ENCODE data around the gene RSPRY1. TPM values are rescaled to one million over a fixed set of nuclear protein-coding genes. Genes with fewer than 3 reads are reported as not detected.
"Not testable (repeated sequence)": the region's sequence is repeated elsewhere in the genome, so short reads cannot be mapped to it uniquely, and the experiment has no call there.

RSPRY1 gene
- total RNA-seq, 2 experiments from 2014 or later: 33.3 to 34.7 TPM

DNA sequence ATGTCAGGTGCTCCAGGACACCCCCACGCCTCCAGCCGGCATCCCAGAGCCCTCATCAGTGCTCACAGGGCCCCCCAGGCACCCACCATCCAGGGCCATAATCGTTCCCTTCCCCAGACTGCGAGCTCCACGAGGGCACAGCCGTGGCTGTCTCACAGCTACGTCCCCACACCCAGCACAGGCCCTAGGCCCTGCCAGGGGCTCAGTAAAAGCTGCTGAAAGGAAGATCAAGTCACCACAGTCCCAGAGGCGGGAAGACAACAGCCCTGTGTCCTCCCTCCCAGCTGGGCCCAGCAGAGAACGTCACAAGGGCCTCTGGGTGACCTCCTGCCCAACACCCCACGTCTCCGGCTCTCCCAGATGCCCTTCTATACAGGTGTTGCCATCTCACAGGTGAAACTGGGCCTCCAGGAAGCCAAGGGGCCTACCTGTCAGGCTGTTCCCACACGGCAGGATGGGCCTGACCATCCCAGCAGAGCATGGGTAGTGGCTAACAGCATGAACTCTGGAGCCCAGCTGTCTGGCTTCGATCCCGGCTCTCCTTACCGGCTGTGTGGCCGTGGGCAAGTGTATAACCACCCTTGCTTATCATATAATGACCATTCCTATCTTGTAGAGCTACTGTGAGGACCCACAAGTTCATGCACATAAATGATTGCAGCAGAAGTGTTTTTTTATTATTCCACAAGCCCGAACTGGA is 76.9 kb downstream of the RSPRY1 start:
- POLR2A ChIA-PET: no interaction called here
- CTCF ChIA-PET: no interaction called here

GRCh38 chr16:57263541-57264351 is 77.6 kb downstream of the RSPRY1 start:
- POLR2A ChIA-PET: no interaction called here
- CTCF ChIA-PET: no interaction called here

GRCh38 chr16:57264381-57264780 is 78.3 kb downstream of the RSPRY1 start:
- ChIA-PET POLR2A (no interaction called here), CTCF (no interaction called here)

- ChIA-PET CTCF (no interaction called here), POLR2A (no interaction called here)
Measured at GRCh38 chr16:57264950-57265371, 78.8 kb downstream of the RSPRY1 start.

DNA sequence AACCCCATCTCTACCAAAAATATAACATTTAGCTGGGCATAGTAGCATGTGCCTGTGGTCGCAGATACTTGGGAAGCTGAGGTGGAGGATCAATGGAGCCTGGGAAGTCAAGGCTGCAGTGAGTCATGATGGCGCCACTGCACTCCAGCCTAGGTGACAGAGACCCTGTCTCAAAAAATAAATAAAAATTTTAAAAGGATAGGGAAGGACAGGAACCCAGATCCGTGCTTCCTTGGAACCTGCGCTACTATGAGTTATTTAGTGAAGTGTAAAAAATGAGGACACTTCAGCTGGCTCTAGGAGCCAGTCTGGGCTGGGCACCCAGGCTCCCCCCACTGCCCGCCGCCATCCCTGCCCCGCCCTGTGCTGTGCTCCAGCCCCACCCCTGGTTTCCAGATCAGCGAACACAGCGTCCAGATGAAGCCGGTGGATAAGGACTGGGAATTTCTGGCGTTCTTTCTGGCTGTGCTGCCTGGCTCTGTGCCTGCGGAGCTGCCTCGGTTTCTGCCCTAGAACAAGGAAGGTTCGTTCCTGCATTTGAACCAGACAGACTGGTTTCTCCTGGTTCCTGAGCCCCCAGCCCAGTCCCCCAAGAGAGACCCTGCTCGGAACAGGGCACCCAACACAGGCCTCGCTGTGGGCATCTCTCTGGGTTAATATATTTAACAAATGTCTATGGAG is 79.9 kb downstream of the RSPRY1 start:
- ChIA-PET POLR2A (no interaction called here), CTCF (no interaction called here)

GRCh38 chr16:57266531-57267260 is 80.6 kb downstream of the RSPRY1 start:
- POLR2A ChIA-PET: no interaction called here
- CTCF ChIA-PET: no interaction called here

- POLR2A ChIA-PET, CTCF ChIA-PET: not testable (repeated sequence)
Measured at GRCh38 chr16:57267343-57267742, 81.2 kb downstream of the RSPRY1 start.

DNA sequence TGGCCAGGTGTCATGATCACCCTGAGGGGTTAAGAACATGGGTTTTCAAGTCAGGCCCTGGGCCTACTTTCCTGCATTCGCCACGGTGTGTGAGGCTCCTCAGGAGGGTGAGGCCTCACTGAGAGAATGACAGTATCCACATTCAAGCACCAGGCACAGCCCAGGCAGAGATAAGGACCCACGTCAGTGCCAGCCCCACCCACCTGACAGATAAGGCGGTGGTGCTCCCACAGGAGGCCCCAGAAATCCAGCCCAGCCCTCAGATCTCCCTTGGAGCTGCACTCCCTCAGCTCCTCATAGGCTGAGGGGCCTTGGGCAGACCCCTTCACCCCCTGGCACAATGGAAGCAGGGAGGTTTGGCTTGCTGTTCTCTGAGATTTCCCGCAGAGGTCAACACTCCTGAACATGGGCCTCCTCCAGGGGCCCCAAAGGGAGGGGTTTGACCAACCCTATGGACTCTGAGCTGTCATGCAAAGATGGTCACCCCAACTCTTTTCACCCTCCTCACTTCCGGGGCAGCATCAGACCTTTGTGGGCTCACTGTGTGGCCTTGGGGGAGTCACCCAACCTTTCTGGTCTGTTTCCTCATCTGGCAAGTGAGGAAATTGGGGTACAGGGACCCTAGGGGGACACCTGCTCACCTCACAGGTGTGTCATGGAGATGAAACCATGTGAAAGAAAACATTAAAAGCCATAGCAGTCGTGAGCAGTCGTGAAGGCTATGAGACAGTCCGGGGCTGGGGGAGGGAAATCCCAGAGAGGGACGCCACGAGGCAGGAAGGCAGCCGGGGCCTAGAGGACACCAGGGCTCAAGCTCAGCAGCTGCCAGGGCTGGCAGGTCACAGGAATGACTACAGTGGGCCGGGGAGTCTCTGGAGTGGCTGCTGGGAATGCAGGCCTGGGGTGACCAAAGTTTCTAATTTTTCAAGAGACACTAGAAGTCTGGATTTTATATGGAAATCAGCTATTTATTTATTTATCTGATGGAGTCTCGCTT is 83.0 kb downstream of the RSPRY1 start:
- ChIA-PET POLR2A (no interaction called here), CTCF (no interaction called here)

DNA sequence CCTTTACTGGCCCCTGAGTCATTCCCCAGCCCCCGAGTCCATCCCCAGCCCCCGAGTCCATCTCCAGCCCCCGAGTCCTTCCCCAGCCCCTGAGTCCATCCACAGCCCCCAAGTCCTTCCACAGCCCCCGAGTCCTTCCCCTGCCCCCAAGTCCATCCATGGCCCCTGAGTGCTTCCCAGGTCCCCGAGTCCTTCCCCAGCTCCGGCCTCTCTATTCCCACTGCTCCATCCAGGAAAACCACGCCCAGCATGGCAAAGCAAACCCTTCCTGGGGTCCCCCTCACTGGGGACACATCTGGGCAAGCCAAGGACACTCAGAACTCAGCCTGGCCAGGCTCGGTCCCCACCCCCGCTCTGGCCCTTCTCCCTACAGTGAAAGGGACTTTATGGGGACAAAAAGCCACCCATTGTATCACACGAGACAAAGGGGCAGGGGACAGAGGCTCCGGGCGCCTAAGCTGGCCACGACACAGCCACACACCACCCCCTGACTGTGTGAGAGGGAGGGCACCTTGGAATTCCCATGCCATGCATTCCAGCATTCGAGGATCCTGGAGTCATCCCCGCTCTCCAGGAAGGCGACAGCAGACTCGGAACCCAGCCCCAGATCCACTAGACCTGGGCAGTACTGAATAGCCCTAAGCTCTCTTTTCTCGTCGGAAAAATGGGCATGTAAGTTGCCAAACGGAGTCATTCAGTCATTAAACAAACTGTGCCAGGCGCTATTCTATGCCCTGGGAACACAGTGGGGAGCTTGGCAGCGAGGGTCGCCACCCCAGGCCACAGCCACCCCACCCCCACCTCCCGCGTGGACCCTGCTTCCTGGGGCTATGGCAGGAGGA is 84.3 kb downstream of the RSPRY1 start:
- POLR2A ChIA-PET: no interaction called here
- CTCF ChIA-PET: no interaction called here

GRCh38 chr16:57271063-57271345 is 84.9 kb downstream of the RSPRY1 start:
- ChIA-PET CTCF (no interaction called here), POLR2A (no interaction called here)

GRCh38 chr16:57271867-57272495 is 85.9 kb downstream of the RSPRY1 start:
- POLR2A ChIA-PET: no interaction called here
- CTCF ChIA-PET: no interaction called here

- ChIA-PET CTCF (no interaction called here), POLR2A (no interaction called here)
Measured at GRCh38 chr16:57273359-57273758, 87.2 kb downstream of the RSPRY1 start.

- ChIA-PET CTCF (no interaction called here), POLR2A (no interaction called here)
Measured at GRCh38 chr16:57273826-57274225, 87.7 kb downstream of the RSPRY1 start.

GRCh38 chr16:57275946-57276345 is 89.8 kb downstream of the RSPRY1 start:
- POLR2A ChIA-PET, CTCF ChIA-PET: not testable (repeated sequence)

GRCh38 chr16:57276596-57276995 is 90.5 kb downstream of the RSPRY1 start:
- CTCF ChIA-PET: no interaction called here
- POLR2A ChIA-PET: no interaction called here

- ChIA-PET CTCF (no interaction called here), POLR2A (no interaction called here)
Measured at GRCh38 chr16:57277586-57277985, 91.5 kb downstream of the RSPRY1 start.

- CTCF ChIA-PET: no interaction called here
Measured at GRCh38 chr16:57278494-57278893, 92.4 kb downstream of the RSPRY1 start.

More at GRCh38 chr16:57278494-57278893, 92.4 kb downstream of the RSPRY1 start:
- POLR2A ChIA-PET: no interaction called here

Measured in activated CD8-positive, alpha-beta memory T cell treated with anti-CD3 and anti-CD28 coated beads for 36 hours (primary cell).